Mesendoderm (in vitro differentiated cells): ENCODE data around the gene TMCO4.

Source experiments
- DNase-seq: peaks from one replicate; pipeline ENCODE4 v3.0.0; 2013
- H2AK5ac ChIP-seq: 2 replicates; pipeline ENCODE4 v1.6.1; 2013; ENCODE audit warnings: low read length, inconsistent platforms
- H2BK120ac ChIP-seq: 2 replicates; pipeline ENCODE4 v1.6.1; 2013; ENCODE audit warnings: low read depth, mild to moderate bottlenecking, low read length, moderate library complexity, mixed read lengths
- H2BK15ac ChIP-seq: replicated peaks from 2 replicates; pipeline ENCODE4 v1.6.1; 2013; ENCODE audit warnings: low read depth, mild to moderate bottlenecking, moderate library complexity
- H2BK5ac ChIP-seq: 2 replicates; pipeline ENCODE4 v1.6.1; 2013; ENCODE audit warnings: low read length, inconsistent platforms
- H3K18ac ChIP-seq: 2 replicates; pipeline ENCODE4 v1.6.1; 2013; ENCODE audit warnings: mild to moderate bottlenecking, low read length, mixed read lengths
- H3K23ac ChIP-seq: one replicate; pipeline ENCODE4 v1.6.1; 2013; ENCODE audit warnings: low read length
- H3K27ac ChIP-seq: 2 replicates; pipeline ENCODE4 v1.5.1; 2013; ENCODE audit warnings: low read depth, mild to moderate bottlenecking, inconsistent platforms, low read length, moderate library complexity
- H3K27me3 ChIP-seq: 2 replicates; pipeline ENCODE4 v1.6.1; 2013; ENCODE audit warnings: low read length, control low read depth, mild to moderate bottlenecking, inconsistent platforms; ENCODE audit not compliant: insufficient read depth, poor library complexity
- H3K36me3 ChIP-seq: 2 replicates; pipeline ENCODE4 v1.6.1; 2013; ENCODE audit warnings: low read length, inconsistent platforms; ENCODE audit not compliant: control insufficient read depth, insufficient read depth
- H3K4ac ChIP-seq: one replicate; pipeline ENCODE4 v1.6.1; 2013; ENCODE audit warnings: low read depth, mild to moderate bottlenecking, low read length, moderate library complexity
- H3K4me1 ChIP-seq: 2 replicates; pipeline ENCODE4 v1.6.1; 2013; ENCODE audit warnings: low read depth, low read length, inconsistent platforms; ENCODE audit not compliant: control insufficient read depth
- H3K4me2 ChIP-seq: 2 replicates; pipeline ENCODE4 v1.6.1; 2013; ENCODE audit warnings: low read length
- H3K4me3 ChIP-seq: 2 replicates; pipeline ENCODE4 v1.5.1; 2013; ENCODE audit warnings: mild to moderate bottlenecking, low read length
- H3K56ac ChIP-seq: one replicate; pipeline ENCODE4 v1.6.1; 2013; ENCODE audit warnings: low read length
- H3K79me1 ChIP-seq: 2 replicates; pipeline ENCODE4 v1.6.1; 2013; ENCODE audit warnings: low read length, inconsistent platforms
- H3K79me2 ChIP-seq: 2 replicates; pipeline ENCODE4 v1.6.1; 2013; ENCODE audit warnings: mild to moderate bottlenecking, low read length; ENCODE audit not compliant: control insufficient read depth, insufficient read depth
- H3K9ac ChIP-seq: 2 replicates; pipeline ENCODE4 v1.6.1; 2013; ENCODE audit warnings: low read length, inconsistent platforms
- H4K5ac ChIP-seq: one replicate; pipeline ENCODE4 v1.6.1; 2013; ENCODE audit warnings: low read length
- H4K8ac ChIP-seq: one replicate; pipeline ENCODE4 v1.6.1; 2013; ENCODE audit warnings: low read depth, mild to moderate bottlenecking, control low read depth, low read length, moderate library complexity
- WGBS: extraction: QIAGEN DNeasy Blood & Tissue Kit; methylation state at CpG from one replicate; pipeline ENCODE4 v1.1.7; 2013; ENCODE audit warnings: low lambda C conversion rate, missing lambda C conversion rate; ENCODE audit not compliant: insufficient coverage; ENCODE audit errors: extremely low coverage; 5-methylcytosine and 5-hydroxymethylcytosine counted together

Gene TMCO4

GRCh38 chr1:19656134-19656779, 143.5 kb downstream of the TMCO4 start:
- Histone ChIP-seq H3K4ac (no peak overlapping the region), H3K79me2 (no peaks in the 10 kb centered on the region), H3K4me1 (no peaks in the 10 kb centered on the region), H3K18ac (no peak overlapping the region), H3K4me2 (no peak overlapping the region), H2AK5ac (no peak overlapping the region), H2BK15ac (no peak overlapping the region), H3K23ac (no peak overlapping the region), H3K79me1 (no peaks in the 10 kb centered on the region), H3K27ac (no peak overlapping the region), H3K56ac (no peak overlapping the region), H3K9ac (no peak overlapping the region), H4K5ac (no peak overlapping the region), H3K27me3 (no peaks in the 10 kb centered on the region), H4K8ac (no peak overlapping the region), H2BK5ac (no peak overlapping the region), H2BK120ac (no peak overlapping the region), H3K4me3 (no peak overlapping the region), H3K36me3 (no peaks in the 10 kb centered on the region)
- no peak for DNase-seq
- WGBS, result no CpG with 5 or more reads among the region's 9 CpGs

- no peaks in the 10 kb centered on the region for H3K79me1 ChIP-seq
- no peaks in the 10 kb centered on the region for H3K27me3 ChIP-seq
- no peak overlapping the region for H2AK5ac ChIP-seq
- no peaks in the 10 kb centered on the region for H3K79me2 ChIP-seq
- no peak overlapping the region for H3K27ac ChIP-seq
- no peak overlapping the region for H4K5ac ChIP-seq
- H2BK15ac ChIP-seq, result no peak overlapping the region
- H3K56ac ChIP-seq, result no peak overlapping the region
- DNase-seq, result no peak
- no peaks in the 10 kb centered on the region for H3K4me1 ChIP-seq
- no CpG with 5 or more reads among the region's 8 CpGs for WGBS
- no peaks in the 10 kb centered on the region for H3K36me3 ChIP-seq
- no peak overlapping the region for H2BK120ac ChIP-seq
- no peak overlapping the region for H4K8ac ChIP-seq
- no peak overlapping the region for H3K9ac ChIP-seq
- no peak overlapping the region for H2BK5ac ChIP-seq
- H3K23ac ChIP-seq, result no peak overlapping the region
- H3K18ac ChIP-seq, result no peak overlapping the region
- H3K4me3 ChIP-seq, result no peak overlapping the region
- no peak overlapping the region for H3K4ac ChIP-seq
- H3K4me2 ChIP-seq, result no peak overlapping the region
Measured at GRCh38 chr1:19655718-19656080, 144.0 kb downstream of the TMCO4 start.

GRCh38 chr1:19654886-19655717, 144.6 kb downstream of the TMCO4 start:
- Histone ChIP-seq H3K4me2 (no peak overlapping the region), H3K4me3 (no peak overlapping the region), H4K5ac (no peak overlapping the region), H4K8ac (no peak overlapping the region), H2BK15ac (no peak overlapping the region), H3K4me1 (no peaks in the 10 kb centered on the region), H3K23ac (no peak overlapping the region), H2BK5ac (no peak overlapping the region), H3K56ac (no peak overlapping the region), H2BK120ac (no peak overlapping the region), H3K27ac (no peak overlapping the region), H3K4ac (no peak overlapping the region), H3K79me1 (no peaks in the 10 kb centered on the region), H3K9ac (no peak overlapping the region), H3K36me3 (no peaks in the 10 kb centered on the region), H3K18ac (no peak overlapping the region), H3K79me2 (no peaks in the 10 kb centered on the region), H2AK5ac (no peak overlapping the region), H3K27me3 (no peaks in the 10 kb centered on the region)
- DNase-seq, result no peak
- WGBS, result no CpG with 5 or more reads among the region's 15 CpGs

- Histone ChIP-seq H3K27me3 (no peaks in the 10 kb centered on the region), H3K4ac (no peak overlapping the region), H3K4me2 (no peak overlapping the region), H4K5ac (no peak overlapping the region), H3K4me1 (no peaks in the 10 kb centered on the region), H3K9ac (no peak overlapping the region), H3K23ac (no peak overlapping the region), H3K36me3 (no peaks in the 10 kb centered on the region), H3K79me1 (no peaks in the 10 kb centered on the region), H3K79me2 (no peaks in the 10 kb centered on the region), H2BK15ac (no peak overlapping the region), H2BK120ac (no peak overlapping the region), H3K4me3 (no peak overlapping the region), H2BK5ac (no peak overlapping the region), H4K8ac (no peak overlapping the region), H3K27ac (no peak overlapping the region), H3K56ac (no peak overlapping the region), H3K18ac (no peak overlapping the region), H2AK5ac (no peak overlapping the region)
- DNase-seq, result no peak
- WGBS, result no CpG with 5 or more reads among the region's 5 CpGs
Measured at GRCh38 chr1:19654386-19654785, 145.3 kb downstream of the TMCO4 start.

- no CpG with 5 or more reads among the region's 11 CpGs for WGBS
- Histone ChIP-seq H3K56ac (no peak overlapping the region), H2AK5ac (no peak overlapping the region), H3K9ac (no peak overlapping the region), H3K23ac (no peak overlapping the region), H3K18ac (no peak overlapping the region), H4K8ac (no peak overlapping the region), H3K27ac (no peak overlapping the region), H3K79me1 (no peaks in the 10 kb centered on the region), H3K27me3 (no peaks in the 10 kb centered on the region), H4K5ac (no peak overlapping the region), H3K4me3 (no peak overlapping the region), H3K4ac (no peak overlapping the region), H3K4me1 (no peaks in the 10 kb centered on the region), H2BK120ac (no peak overlapping the region), H2BK15ac (no peak overlapping the region), H3K4me2 (no peak overlapping the region), H3K79me2 (no peaks in the 10 kb centered on the region), H3K36me3 (no peaks in the 10 kb centered on the region), H2BK5ac (no peak overlapping the region)
- peak; percentile 52 for DNase-seq
Measured at GRCh38 chr1:19651141-19651737, 148.5 kb downstream of the TMCO4 start.
